ENCODE measurements around the gene PTPRA. TPM values are rescaled to one million over a fixed set of nuclear protein-coding genes. Genes with fewer than 3 reads are reported as not detected.
A peak's percentile ranks its signal among the peaks of the same experiment; 100 is the strongest.

Gene PTPRA
- total and polyA plus RNA-seq, 9 of the 15 experiments (the other 6 are each of a cell fraction or from before 2014, with no cell fraction given): 3.4 to 80.5 (median 28.0) TPM

- intact Hi-C loops (cut with micrococcal nuclease): no loop called here
- peaks cover 17% of the 10 kb centered on the region for H3K79me2 ChIP-seq (ENCODE audit: control insufficient read depth, insufficient read depth, low read length)
- no peak overlapping the region for H3K27ac ChIP-seq (ENCODE audit: extremely low read depth, low read depth, low read length)
- ChIA-PET CTCF (ENCODE audit: low intra/inter-chr PET ratio) (no interaction called here), POLR2A (interaction anchor here (1.2 kb wide), 1 partner anchor 57 kb away, joined by 3 read pairs; no protein-coding TSS in a partner anchor)
- H3K27me3 ChIP-seq (ENCODE audit: control insufficient read depth in 2 of 2, insufficient read depth in 2 of 2, low read length in 2 of 2): no peaks in the 10 kb centered on the region
- no peak overlapping the region for H3K4me3 ChIP-seq
- ATAC-seq (no peak), DNase-seq (ENCODE audit: extremely low read depth in 1 of 4, low spot score in 3 of 4) (no peak), FAIRE-seq (no peak)
- H3K4me1 ChIP-seq (replicated peaks in 1 of 2; ENCODE audit: control insufficient read depth in 2 of 2, insufficient read depth in 2 of 2, low read length in 2 of 2): no peaks in the 10 kb centered on the region; a peak in 2 of 5 replicates
- H3K9me3 ChIP-seq (replicated peaks; ENCODE audit: control insufficient read depth, insufficient read depth, low read depth, low read length): no peaks in the 10 kb centered on the region
- WGBS (ENCODE audit: insufficient coverage, low coverage, missing lambda C conversion rate): 77% methylated on average over 3 of the region's 5 CpGs
- H3K4me2 ChIP-seq (ENCODE audit: insufficient read depth, low read length): no peak overlapping the region
- H2AFZ ChIP-seq (ENCODE audit: low read depth, low read length): no peak overlapping the region
- TF ChIP-seq ZNF445 (CRISPR knock-in tag; IDR thresholded peaks at IDR 0.05; ENCODE audit: low read depth): no peak
- no peak for TF ChIP-seq ZNF76 (CRISPR knock-in tag; IDR thresholded peaks at IDR 0.05; ENCODE audit: borderline replicate concordance)
- TF ChIP-seq MLX (CRISPR knock-in tag; conservative IDR thresholded peaks at IDR 0.05): no peak
- no peak for TF ChIP-seq ARHGAP35 (IDR thresholded peaks at IDR 0.05; ENCODE audit: partially characterized antibody)
- TF ChIP-seq STAG1 (CRISPR knock-in tag; IDR thresholded peaks at IDR 0.05; ENCODE audit: borderline replicate concordance): no peak
- TF ChIP-seq EGR1 (conservative IDR thresholded peaks at IDR 0.05): no peak
- peak; percentile 78 for TF ChIP-seq ZNF121 (CRISPR knock-in tag; conservative IDR thresholded peaks at IDR 0.05)
- TF ChIP-seq KAT7 (CRISPR knock-in tag; IDR thresholded peaks at IDR 0.05; ENCODE audit: borderline replicate concordance): no peak
- no peak for TF ChIP-seq POU5F1 (IDR thresholded peaks at IDR 0.05; ENCODE audit: borderline replicate concordance, low read depth, low read length, partially characterized antibody)
- TF ChIP-seq RBM25 (IDR thresholded peaks at IDR 0.05; ENCODE audit: low read depth, low read length, severe bottlenecking): peak; percentile 57
- no peak for TF ChIP-seq ZBTB5 (IDR thresholded peaks at IDR 0.05)
- TF ChIP-seq ZNF75A (CRISPR knock-in tag; IDR thresholded peaks at IDR 0.05): no peak
- H4K20me1 ChIP-seq (replicated peaks; ENCODE audit: control insufficient read depth, insufficient read depth, low read length): no peaks in the 10 kb centered on the region; the same call in 1 of the 2 replicates
- BruUV-seq (replicated peaks): no TSS peak
- no peaks in the 10 kb centered on the region for H3K9me1 ChIP-seq (ENCODE audit: control insufficient read depth, insufficient read depth, low read length)
- in situ Hi-C loops (cut with MboI): no loop called here
- no peak overlapping the region for H3K9ac ChIP-seq (ENCODE audit: insufficient read depth in 1 of 2, low read depth in 2 of 2, low read length in 2 of 2)
- H3K36me3 ChIP-seq (ENCODE audit: control insufficient read depth, insufficient read depth, low read length): 0 out of 3 replicates have a peak, but pooled peaks cover 3% of the 10 kb centered on the region
Measured at GRCh38 chr20:2937902-2938301, 64.6 kb downstream of the PTPRA start.

Data from K562 (cell line).